HEK293T (cell line): Measurements from ENCODE around the gene TBC1D32.

ENCODE experiments used
- ARNT ChIP-seq: fragments of 450-650 bp; IDR thresholded peaks from 2 replicates; pipeline ENCODE4 v1.6.1; 2017; ENCODE audit warnings: mild to moderate bottlenecking
- BHLHE40 ChIP-seq: fragments of 450-650 bp; IDR thresholded peaks from 2 replicates; pipeline ENCODE4 v1.6.1; 2016; ENCODE audit warnings: mild to moderate bottlenecking, moderate library complexity, borderline replicate concordance
- ELF4 ChIP-seq: fragments of 450-650 bp; IDR thresholded peaks from 2 replicates; pipeline ENCODE4 v1.6.1; 2017; ENCODE audit warnings: antibody characterized with exemption
- FOXA1 ChIP-seq: fragments of 450-650 bp; IDR thresholded peaks from 2 replicates; pipeline ENCODE4 v1.6.1; 2016; ENCODE audit warnings: mild to moderate bottlenecking
- FOXK2 ChIP-seq: fragments of 450-650 bp; IDR thresholded peaks from 2 replicates; pipeline ENCODE4 v1.6.1; 2016; ENCODE audit warnings: mild to moderate bottlenecking
- FOXM1 ChIP-seq: fragments of 450-650 bp; IDR thresholded peaks from 2 replicates; pipeline ENCODE4 v1.6.1; 2017; ENCODE audit warnings: mild to moderate bottlenecking, borderline replicate concordance
- L3MBTL2 ChIP-seq: fragments of 450-650 bp; conservative IDR thresholded peaks from 2 replicates; pipeline ENCODE4 v1.6.1; 2016; ENCODE audit warnings: mild to moderate bottlenecking
- SP1 ChIP-seq: fragments of 450-650 bp; IDR thresholded peaks from 2 replicates; pipeline ENCODE4 v1.6.1; 2017
- SUZ12 ChIP-seq: fragments of 450-650 bp; IDR thresholded peaks from 2 replicates; pipeline ENCODE4 v1.6.1; 2016; ENCODE audit warnings: mild to moderate bottlenecking
- TARDBP ChIP-seq: fragments of 450-650 bp; IDR thresholded peaks from 2 replicates; pipeline ENCODE4 v1.6.1; 2016

- TF ChIP-seq FOXK2: no peak
- TF ChIP-seq FOXA1: no peak
- TF ChIP-seq FOXM1: no peak
- no peak for TF ChIP-seq ARNT
- TF ChIP-seq SUZ12: no peak
- no peak for TF ChIP-seq L3MBTL2
- no peak for TF ChIP-seq BHLHE40
- TF ChIP-seq SP1: no peak
- TF ChIP-seq ELF4: no peak
- TF ChIP-seq TARDBP: no peak
Measured at GRCh38 chr6:121319112-121319553, 15.1 kb downstream of the TBC1D32 start.
